Mesenchymal stem cell (in vitro differentiated cells and primary cell): ENCODE measurements around the gene CACNG4.

Experiments used
- DNase-seq: peaks from one replicate; pipeline ENCODE4 v3.0.0-alpha.2; 2013
- H2AFZ ChIP-seq: one replicate; pipeline ENCODE4 v1.6.1; 2013; ENCODE audit warnings: low read depth, mild to moderate bottlenecking, control low read depth, inconsistent platforms, low read length, moderate library complexity
- H2AK5ac ChIP-seq: 2 replicates; pipeline ENCODE4 v1.6.1; 2013; ENCODE audit warnings: low read length, moderate library complexity, mild to moderate bottlenecking, inconsistent platforms; ENCODE audit not compliant: severe bottlenecking
- H2BK120ac ChIP-seq: one replicate; pipeline ENCODE4 v1.6.1; 2013; ENCODE audit warnings: low read depth, mild to moderate bottlenecking, inconsistent platforms, low read length, moderate library complexity
- H2BK12ac ChIP-seq, 2 experiments: one replicate each; pipeline ENCODE4 v1.6.1; 2013; ENCODE audit warnings: inconsistent platforms in 2 of 2, low read length in 2 of 2, mild to moderate bottlenecking in 2 of 2, moderate library complexity in 2 of 2, control low read depth in 1 of 2
- H2BK15ac ChIP-seq: one replicate; pipeline ENCODE4 v1.6.1; 2013; ENCODE audit warnings: mild to moderate bottlenecking, low read depth, inconsistent platforms; ENCODE audit not compliant: poor library complexity, severe bottlenecking
- H2BK5ac ChIP-seq: 2 replicates; pipeline ENCODE4 v1.6.1; 2013; ENCODE audit warnings: low read depth, mild to moderate bottlenecking, low read length, control low read depth, inconsistent platforms; ENCODE audit not compliant: poor library complexity, severe bottlenecking
- H3K14ac ChIP-seq, 2 experiments: one replicate each; pipeline ENCODE4 v1.6.1; 2013; ENCODE audit warnings: inconsistent platforms in 2 of 2, low read length in 2 of 2, control low read depth in 1 of 2, mild to moderate bottlenecking in 1 of 2, moderate library complexity in 1 of 2
- H3K18ac ChIP-seq, 2 experiments: one replicate each; pipeline ENCODE4 v1.6.1; 2013; ENCODE audit warnings: inconsistent platforms in 2 of 2, low read length in 2 of 2, control low read depth in 1 of 2, low read depth in 1 of 2, mild to moderate bottlenecking in 1 of 2
- H3K23ac ChIP-seq, 2 experiments: one replicate each; pipeline ENCODE4 v1.6.1; 2013; ENCODE audit warnings: inconsistent platforms in 2 of 2, low read length in 2 of 2, mild to moderate bottlenecking in 2 of 2, moderate library complexity in 2 of 2, control low read depth in 1 of 2
- H3K27ac ChIP-seq: 2 replicates; pipeline ENCODE4 v1.5.1; 2013; ENCODE audit warnings: mild to moderate bottlenecking, moderate library complexity, low read length, control low read depth, inconsistent platforms; ENCODE audit not compliant: poor library complexity, severe bottlenecking
- H3K27me3 ChIP-seq, 2 experiments: 2 replicates each; pipeline versions ENCODE4 v1.6.1 to v1.7.0; 2013; ENCODE audit warnings: low read length in 2 of 2, mild to moderate bottlenecking in 2 of 2, moderate library complexity in 2 of 2, control low read depth in 1 of 2, inconsistent platforms in 1 of 2; ENCODE audit not compliant: control insufficient read depth in 1 of 2, insufficient read depth in 1 of 2
- H3K36me3 ChIP-seq, 2 experiments: 2 replicates each; pipeline versions ENCODE4 v1.6.1 to v1.7.0; 2013; ENCODE audit warnings: low read length in 2 of 2, control low read depth in 1 of 2, inconsistent platforms in 1 of 2, low read depth in 1 of 2, mild to moderate bottlenecking in 1 of 2; ENCODE audit not compliant: insufficient read depth in 2 of 2, control insufficient read depth in 1 of 2
- H3K4ac ChIP-seq, 2 experiments: one replicate each; pipeline ENCODE4 v1.6.1; 2013; ENCODE audit warnings: inconsistent platforms in 2 of 2, low read length in 2 of 2, mild to moderate bottlenecking in 2 of 2, moderate library complexity in 2 of 2, control low read depth in 1 of 2, low read depth in 1 of 2
- H3K4me1 ChIP-seq: 2 replicates; pipeline ENCODE4 v1.6.1; 2013; ENCODE audit warnings: low read depth, low read length, control low read depth; ENCODE audit not compliant: control insufficient read depth, insufficient read depth
- H3K4me2 ChIP-seq: 2 replicates; pipeline ENCODE4 v1.6.1; 2013; ENCODE audit warnings: low read length, mild to moderate bottlenecking, inconsistent platforms; ENCODE audit not compliant: poor library complexity, severe bottlenecking
- H3K4me3 ChIP-seq, 2 experiments: 2 replicates each; pipeline versions ENCODE4 v1.5.1 to v1.7.0; 2013; ENCODE audit warnings: low read length in 2 of 2, mild to moderate bottlenecking in 2 of 2, control low read depth in 1 of 2, low read depth in 1 of 2; ENCODE audit not compliant: insufficient read depth in 1 of 2
- H3K79me1 ChIP-seq: replicated peaks from 2 replicates; pipeline ENCODE4 v1.6.1; 2013; ENCODE audit warnings: mild to moderate bottlenecking, control low read depth, low read length, inconsistent platforms; ENCODE audit not compliant: poor library complexity, severe bottlenecking
- H3K9ac ChIP-seq: 2 replicates; pipeline ENCODE4 v1.7.0; 2013; ENCODE audit warnings: mild to moderate bottlenecking, low read length, moderate library complexity
- H3K9me3 ChIP-seq: 2 replicates; pipeline ENCODE4 v1.7.0; 2013; ENCODE audit warnings: mild to moderate bottlenecking, low read length; ENCODE audit not compliant: control insufficient read depth
- H4K8ac ChIP-seq: one replicate; pipeline ENCODE4 v1.6.1; 2013; ENCODE audit warnings: inconsistent platforms, mild to moderate bottlenecking, low read length, moderate library complexity
- H4K91ac ChIP-seq: one replicate; pipeline ENCODE4 v1.6.1; 2013; ENCODE audit warnings: mild to moderate bottlenecking, low read length, inconsistent platforms
- WGBS: methylation state at CpG from one replicate; pipeline ENCODE4 v1.1.7; 2013; ENCODE audit warnings: mixed read lengths; 5-methylcytosine and 5-hydroxymethylcytosine counted together

CACNG4 gene

DNA sequence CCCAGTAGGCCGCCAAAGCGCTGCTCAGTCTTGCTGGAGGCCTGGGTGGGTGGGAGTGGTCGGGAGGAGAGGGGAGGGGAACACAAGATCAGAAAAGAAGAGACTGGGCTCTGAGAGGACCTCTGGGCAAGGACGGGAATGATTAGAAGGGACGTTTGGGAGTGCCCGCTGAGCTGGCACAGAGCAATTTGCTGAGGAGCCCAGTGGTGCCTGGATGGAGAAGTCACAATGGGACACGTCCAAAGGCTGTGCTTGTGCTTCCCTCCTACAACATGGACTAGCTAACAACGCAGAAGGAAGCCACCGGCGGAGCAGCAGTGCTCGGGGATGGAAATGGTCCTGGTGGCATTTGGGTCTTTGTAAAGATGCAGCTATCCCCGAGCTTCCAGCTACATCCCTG is 45.6 kb upstream of the CACNG4 start:
- no peak overlapping the region for H3K4ac ChIP-seq
- H3K4me1 ChIP-seq = no peaks in the 10 kb centered on the region
- no peak overlapping the region for H3K23ac ChIP-seq
- H3K79me1 ChIP-seq = no peaks in the 10 kb centered on the region
- no peak overlapping the region for H2AK5ac ChIP-seq
- no peak overlapping the region for H4K8ac ChIP-seq
- WGBS = 83% methylated on average over 12 of the region's 12 CpGs
- H2BK5ac ChIP-seq = no peak overlapping the region
- peaks cover 37 to 62% of the 10 kb centered on the region in 2 experiments for H3K27me3 ChIP-seq
- no peak overlapping the region for H3K4me3 ChIP-seq
- H2BK120ac ChIP-seq = no peak overlapping the region
- peaks cover 15% of the 10 kb centered on the region for H3K9me3 ChIP-seq
- H2BK12ac ChIP-seq = no peak overlapping the region
- no peaks in the 10 kb centered on the region for H3K36me3 ChIP-seq
- H2BK15ac ChIP-seq = no peak overlapping the region
- no peak for DNase-seq
- H3K9ac ChIP-seq = no peak overlapping the region
- H2AFZ ChIP-seq = no peak overlapping the region
- no peak overlapping the region for H3K14ac ChIP-seq
- no peak overlapping the region for H3K18ac ChIP-seq
- H3K4me2 ChIP-seq = no peak overlapping the region
- no peak overlapping the region for H4K91ac ChIP-seq
- no peak overlapping the region for H3K27ac ChIP-seq

DNA sequence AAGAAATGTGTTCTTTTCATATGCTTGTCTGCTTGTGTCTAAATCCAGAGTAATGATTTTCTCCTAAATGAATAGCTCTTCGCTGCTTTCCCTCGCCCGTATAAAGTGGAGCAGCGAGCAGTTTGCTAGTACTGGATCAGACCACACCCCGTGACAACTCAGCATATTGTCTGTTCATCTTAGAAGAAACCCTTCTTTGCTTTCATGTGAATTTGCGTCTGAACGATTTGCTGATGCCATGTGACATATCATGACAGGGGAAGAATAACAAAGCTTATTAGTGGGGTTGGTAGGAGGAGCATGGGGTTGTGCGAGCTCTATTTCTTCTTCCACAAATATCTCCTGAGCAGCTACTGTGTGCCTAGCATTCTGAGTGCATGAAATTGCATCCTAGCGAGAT is 44.1 kb upstream of the CACNG4 start:
- H3K36me3 ChIP-seq = no peaks in the 10 kb centered on the region
- H2AK5ac ChIP-seq = no peak overlapping the region
- H3K27me3 ChIP-seq = peaks cover 22 to 49% of the 10 kb centered on the region in 2 experiments
- H2BK15ac ChIP-seq = no peak overlapping the region
- H3K18ac ChIP-seq = no peak overlapping the region
- no peak overlapping the region for H2AFZ ChIP-seq
- H2BK5ac ChIP-seq = no peak overlapping the region
- H2BK12ac ChIP-seq = no peak overlapping the region
- H3K79me1 ChIP-seq = no peaks in the 10 kb centered on the region
- no peak overlapping the region for H3K23ac ChIP-seq
- H3K9ac ChIP-seq = no peak overlapping the region
- no peak overlapping the region for H2BK120ac ChIP-seq
- H4K91ac ChIP-seq = no peak overlapping the region
- WGBS = 87% methylated on average over 9 of the region's 9 CpGs
- no peak overlapping the region for H4K8ac ChIP-seq
- H3K4ac ChIP-seq = no peak overlapping the region
- no peak overlapping the region for H3K4me2 ChIP-seq
- no peak overlapping the region for H3K27ac ChIP-seq
- H3K4me3 ChIP-seq = no peak overlapping the region
- H3K9me3 ChIP-seq = peaks cover 15% of the 10 kb centered on the region
- no peak overlapping the region for H3K14ac ChIP-seq
- DNase-seq = no peak
- H3K4me1 ChIP-seq = no peaks in the 10 kb centered on the region

DNA sequence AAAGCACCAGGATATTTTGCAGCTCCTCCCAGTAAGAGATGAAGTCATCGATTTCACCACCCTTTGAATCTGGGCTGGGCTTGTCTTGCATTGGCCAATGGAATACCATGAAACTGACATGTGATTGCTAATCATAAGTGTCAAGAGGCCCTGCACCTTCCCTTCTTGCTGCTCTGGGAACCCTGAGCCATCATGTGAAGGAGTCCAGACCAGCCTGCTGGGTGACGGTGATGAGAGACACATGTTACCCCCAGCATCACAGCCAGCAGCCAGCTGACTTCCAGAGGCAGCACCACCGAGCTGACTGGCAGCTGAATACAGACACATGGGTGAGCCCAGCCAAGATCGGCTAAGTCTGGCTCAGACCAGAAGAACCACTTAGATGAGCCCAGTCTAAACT is 43.6 kb upstream of the CACNG4 start:
- no peak overlapping the region for H3K27ac ChIP-seq
- H3K79me1 ChIP-seq = no peaks in the 10 kb centered on the region
- whole genome bisulfite sequencing = 89% methylated on average over 4 of the region's 4 CpGs
- no peak overlapping the region for H2BK5ac ChIP-seq
- no peak overlapping the region for H4K91ac ChIP-seq
- no peak overlapping the region for H4K8ac ChIP-seq
- peaks cover 15% of the 10 kb centered on the region for H3K9me3 ChIP-seq
- H3K4ac ChIP-seq = no peak overlapping the region
- H3K4me2 ChIP-seq = no peak overlapping the region
- H2BK120ac ChIP-seq = no peak overlapping the region
- no peak overlapping the region for H2BK15ac ChIP-seq
- no peak overlapping the region for H2AFZ ChIP-seq
- no peak for DNase-seq
- H3K36me3 ChIP-seq = no peaks in the 10 kb centered on the region
- H3K9ac ChIP-seq = no peak overlapping the region
- no peak overlapping the region for H3K4me3 ChIP-seq
- H2AK5ac ChIP-seq = no peak overlapping the region
- H3K23ac ChIP-seq = no peak overlapping the region
- H3K4me1 ChIP-seq = no peaks in the 10 kb centered on the region
- no peak overlapping the region for H2BK12ac ChIP-seq
- H3K14ac ChIP-seq = no peak overlapping the region
- peaks cover 23 to 49% of the 10 kb centered on the region in 2 experiments for H3K27me3 ChIP-seq
- H3K18ac ChIP-seq = no peak overlapping the region

DNA sequence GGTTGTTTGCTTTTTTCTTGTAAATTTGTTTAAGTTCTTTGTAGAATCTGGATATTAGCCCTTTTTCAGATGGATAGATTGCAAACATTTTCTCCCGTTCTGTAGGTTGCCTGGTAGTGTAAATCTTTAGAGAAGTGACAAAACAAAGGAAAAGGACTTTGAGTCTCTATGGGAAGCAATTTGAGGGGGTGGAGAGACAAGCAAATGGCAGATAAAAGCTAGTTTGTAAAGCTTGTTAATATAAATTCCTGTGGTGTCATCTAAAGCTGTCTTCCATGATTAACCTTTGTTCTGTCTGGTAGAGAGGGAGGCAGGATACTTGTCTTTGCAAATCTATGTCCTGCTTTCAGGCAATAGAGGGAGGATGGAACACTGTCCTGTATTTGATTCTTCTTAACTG is 40.6 kb upstream of the CACNG4 start:
- no peak overlapping the region for H2BK12ac ChIP-seq
- no peak overlapping the region for H3K27ac ChIP-seq
- peaks cover 21 to 53% of the 10 kb centered on the region in 2 experiments for H3K27me3 ChIP-seq
- no peak overlapping the region for H3K4me2 ChIP-seq
- H3K36me3 ChIP-seq = no peaks in the 10 kb centered on the region
- no peak overlapping the region for H2BK5ac ChIP-seq
- H2BK120ac ChIP-seq = no peak overlapping the region
- no peaks in the 10 kb centered on the region for H3K79me1 ChIP-seq
- H3K9ac ChIP-seq = no peak overlapping the region
- H2AFZ ChIP-seq = no peak overlapping the region
- H3K9me3 ChIP-seq = peaks cover 10% of the 10 kb centered on the region
- H3K4me3 ChIP-seq = no peak overlapping the region
- no peak for DNase-seq
- 46% methylated on average over 1 of the region's 1 CpG for WGBS
- no peak overlapping the region for H3K18ac ChIP-seq
- H4K91ac ChIP-seq = no peak overlapping the region
- H2AK5ac ChIP-seq = no peak overlapping the region
- H3K4ac ChIP-seq = no peak overlapping the region
- H4K8ac ChIP-seq = no peak overlapping the region
- H2BK15ac ChIP-seq = no peak overlapping the region
- no peaks in the 10 kb centered on the region for H3K4me1 ChIP-seq
- no peak overlapping the region for H3K23ac ChIP-seq
- no peak overlapping the region for H3K14ac ChIP-seq
